Gastrocnemius medialis (tissue), 4 donors: Measurements from ENCODE around the gene GRIA1. TPM values are rescaled to one million over a fixed set of nuclear protein-coding genes. Genes with fewer than 3 reads are reported as not detected.

Experiments
- ATAC-seq, 2 donors: fragments of 150-250 bp; one replicate each; pipeline ENCODE4 v1.9.1; 2016
- DNase-seq, 2 donors: peaks; one replicate each; pipeline ENCODE4 v3.0.0-alpha.2; 2019
- H3K27ac ChIP-seq, 4 donors: fragments of 200-600 bp; sonication (generic); 1 replicate in 1 of 4; 2 replicates in 3 of 4; pipeline ENCODE4 v1.5.1; 2016 to 2018; ENCODE audit warnings: mild to moderate bottlenecking in 2 of 4, moderate library complexity in 1 of 4
- H3K27me3 ChIP-seq, 3 donors: fragments of 200-600 bp; sonication (generic) in 2 of 3; 1 replicate in 1 of 3; 2 replicates in 2 of 3; pipeline versions ENCODE4 v1.5.1 to v1.6.0; 2016 to 2019; ENCODE audit warnings: mild to moderate bottlenecking in 1 of 3, moderate library complexity in 1 of 3
- H3K36me3 ChIP-seq, 2 donors: fragments of 200-600 bp; sonication (generic) in 1 of 2; one replicate each; pipeline ENCODE4 v1.5.1; 2017 to 2018
- H3K4me1 ChIP-seq, 2 donors: fragments of 200-600 bp; sonication (generic) in 1 of 2; one replicate each; pipeline ENCODE4 v1.5.1; 2016 to 2017; ENCODE audit warnings: mild to moderate bottlenecking in 2 of 2
- H3K4me3 ChIP-seq, 4 donors: fragments of 200-600 bp; sonication (generic) in 3 of 4; 1 replicate in 1 of 4; 2 replicates in 3 of 4; pipeline ENCODE4 v1.5.1; 2016 to 2019; ENCODE audit warnings: mild to moderate bottlenecking in 2 of 4
- H3K9me3 ChIP-seq, 3 donors: fragments of 200-600 bp; sonication (generic) in 2 of 3; 1 replicate in 1 of 3; 2 replicates in 2 of 3; pipeline ENCODE4 v1.5.1; 2016 to 2019
- POLR2A ChIP-seq, 2 donors: fragments of 450-650 bp; IDR thresholded peaks; one replicate each; pipeline ENCODE4 v1.6.1; 2017; ENCODE audit warnings: antibody characterized with exemption in 2 of 2, mild to moderate bottlenecking in 2 of 2, moderate library complexity in 2 of 2
- in situ Hi-C, 4 donors: fragments of 200-750 bp; cut with MboI; loops; one replicate each; pipeline versions ENCODE4 v1.15.0 to v1.8.0; 2017; ENCODE audit warnings: low sequenced_read_pairs in 4 of 4
- intact Hi-C: fragments of 100-400 bp; cut with DNase I; formaldehyde crosslinking; loops from one replicate; pipeline ENCODE4 v1.15.1; 2023; ENCODE audit warnings: low total_unique reads
- total RNA-seq, 4 donors: library from RNA; depleted of rRNA; stranded (reverse); fragments of >200 nt; gene quantifications; one replicate each; pipeline versions ENCODE4 v1.1.0 to v1.2.3, GENCODE V29; 2016
- TF ChIP-seq, protein P1 (sequence below), 5 experiments: fragments of 450-650 bp in 3 of 5; fragments of 200-600 bp in 2 of 5; sonication (generic) in 2 of 5; IDR thresholded peaks in 4 of 5; conservative IDR thresholded peaks in 1 of 5; 1 replicate in 4 of 5; 2 replicates in 1 of 5; pipeline ENCODE4 v1.5.1; 2016 to 2019; ENCODE audit warnings: antibody characterized with exemption in 5 of 5, mild to moderate bottlenecking in 3 of 5, moderate library complexity in 3 of 5

GRIA1 gene
- total RNA-seq, 4 donors from 2014 or later: 0.18 to 0.46 TPM; not detected in 2

DNA sequence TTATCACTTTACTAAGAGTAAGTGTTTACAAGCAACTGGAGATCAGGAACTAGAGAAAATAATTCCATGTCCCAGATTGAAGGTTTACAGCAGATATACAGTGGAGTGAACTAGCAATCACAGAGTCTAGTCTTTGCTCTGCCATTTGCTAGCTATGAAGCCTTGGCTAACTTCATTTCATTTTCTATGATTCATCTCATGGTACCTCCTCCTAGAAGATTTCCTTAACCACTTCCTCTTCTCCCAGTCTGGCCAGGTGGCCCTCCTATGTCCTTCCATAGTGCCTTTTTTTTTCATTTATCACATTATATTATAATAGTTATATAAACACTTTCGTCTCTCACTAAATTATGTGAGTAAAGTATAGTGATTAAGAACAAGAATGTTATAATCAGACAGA is 52.1 kb downstream of the GRIA1 start:
- H3K4me1 ChIP-seq: no peaks in the 10 kb centered on the region
- intact Hi-C loops (no loop called here), in situ Hi-C loops (no loop called here)
- H3K4me3 ChIP-seq: no peak overlapping the region
- ATAC-seq (no peak), DNase-seq (no peak)
- no peak for TF ChIP-seq POLR2A (IDR thresholded peaks at IDR 0.05)
- TF ChIP-seq, protein P1, sequence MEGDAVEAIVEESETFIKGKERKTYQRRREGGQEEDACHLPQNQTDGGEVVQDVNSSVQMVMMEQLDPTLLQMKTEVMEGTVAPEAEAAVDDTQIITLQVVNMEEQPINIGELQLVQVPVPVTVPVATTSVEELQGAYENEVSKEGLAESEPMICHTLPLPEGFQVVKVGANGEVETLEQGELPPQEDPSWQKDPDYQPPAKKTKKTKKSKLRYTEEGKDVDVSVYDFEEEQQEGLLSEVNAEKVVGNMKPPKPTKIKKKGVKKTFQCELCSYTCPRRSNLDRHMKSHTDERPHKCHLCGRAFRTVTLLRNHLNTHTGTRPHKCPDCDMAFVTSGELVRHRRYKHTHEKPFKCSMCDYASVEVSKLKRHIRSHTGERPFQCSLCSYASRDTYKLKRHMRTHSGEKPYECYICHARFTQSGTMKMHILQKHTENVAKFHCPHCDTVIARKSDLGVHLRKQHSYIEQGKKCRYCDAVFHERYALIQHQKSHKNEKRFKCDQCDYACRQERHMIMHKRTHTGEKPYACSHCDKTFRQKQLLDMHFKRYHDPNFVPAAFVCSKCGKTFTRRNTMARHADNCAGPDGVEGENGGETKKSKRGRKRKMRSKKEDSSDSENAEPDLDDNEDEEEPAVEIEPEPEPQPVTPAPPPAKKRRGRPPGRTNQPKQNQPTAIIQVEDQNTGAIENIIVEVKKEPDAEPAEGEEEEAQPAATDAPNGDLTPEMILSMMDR (IDR thresholded peaks at IDR 0.05 in 4 of 5, conservative IDR thresholded peaks at IDR 0.05 in 1 of 5): no peak
- no peaks in the 10 kb centered on the region for H3K27me3 ChIP-seq
- H3K9me3 ChIP-seq: no peaks in the 10 kb centered on the region
- no peaks in the 10 kb centered on the region for H3K36me3 ChIP-seq
- no peak overlapping the region for H3K27ac ChIP-seq

DNA sequence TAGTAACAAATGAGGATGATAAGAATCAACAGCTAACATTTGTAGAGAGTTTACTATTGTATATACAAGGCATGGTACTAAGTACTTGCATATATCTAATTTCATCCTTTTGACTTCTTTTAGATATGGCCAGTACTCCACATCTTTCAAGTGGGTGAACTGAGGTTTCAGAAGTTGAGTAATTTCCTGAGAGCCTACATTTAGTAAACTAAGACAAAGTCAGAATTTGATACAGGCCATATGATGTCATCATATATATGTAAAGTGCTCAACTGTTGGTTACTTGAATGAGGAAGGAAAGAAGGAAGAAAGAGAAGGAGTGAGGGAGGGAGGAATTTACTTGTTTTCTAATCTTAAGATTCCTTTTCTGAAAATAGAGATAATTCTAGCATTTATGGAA is 52.8 kb downstream of the GRIA1 start:
- no peaks in the 10 kb centered on the region for H3K36me3 ChIP-seq
- H3K27me3 ChIP-seq: no peaks in the 10 kb centered on the region
- in situ Hi-C loops (no loop called here), intact Hi-C loops (no loop called here)
- H3K27ac ChIP-seq: no peak overlapping the region
- no peak for TF ChIP-seq POLR2A (IDR thresholded peaks at IDR 0.05)
- TF ChIP-seq, protein P1 (IDR thresholded peaks at IDR 0.05 in 4 of 5, conservative IDR thresholded peaks at IDR 0.05 in 1 of 5): no peak
- DNase-seq: no peak
- H3K4me3 ChIP-seq: no peak overlapping the region
- no peaks in the 10 kb centered on the region for H3K4me1 ChIP-seq
- H3K9me3 ChIP-seq: no peaks in the 10 kb centered on the region
- no peak for ATAC-seq

DNA sequence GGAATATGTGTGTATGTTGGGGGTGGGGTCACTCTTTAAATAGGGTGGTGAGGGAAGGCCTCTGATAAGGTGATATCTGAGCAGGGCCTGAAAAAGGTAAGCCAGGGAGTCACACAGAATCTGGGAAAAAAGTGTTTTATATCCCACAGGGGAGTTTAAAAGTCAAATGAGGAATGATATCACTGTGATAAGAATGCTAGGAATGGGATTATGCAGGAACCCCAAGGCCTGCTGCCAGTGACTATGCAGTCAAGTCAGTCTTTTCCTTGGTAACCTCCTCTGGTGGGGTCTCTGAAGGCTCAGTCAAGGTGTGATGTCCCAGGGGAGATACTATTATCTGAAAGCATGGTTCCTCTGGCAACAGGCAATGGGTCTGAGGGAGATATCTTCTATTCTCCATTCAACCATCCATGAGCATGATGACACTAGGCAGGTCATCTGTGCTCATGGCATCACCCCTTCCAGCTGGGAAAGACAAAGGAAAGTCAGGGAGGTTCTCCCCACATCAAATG is 53.5 kb downstream of the GRIA1 start:
- TF ChIP-seq POLR2A (IDR thresholded peaks at IDR 0.05): no peak
- TF ChIP-seq, protein P1 (IDR thresholded peaks at IDR 0.05 in 4 of 5, conservative IDR thresholded peaks at IDR 0.05 in 1 of 5): no peak
- DNase-seq (no peak), ATAC-seq (no peak)
- Histone ChIP-seq H3K4me1 (no peaks in the 10 kb centered on the region), H3K4me3 (no peak overlapping the region), H3K27ac (no peak overlapping the region), H3K9me3 (no peaks in the 10 kb centered on the region), H3K36me3 (no peaks in the 10 kb centered on the region), H3K27me3 (no peaks in the 10 kb centered on the region)
- in situ Hi-C loops: no loop called here
- intact Hi-C loops: no loop called here

DNA sequence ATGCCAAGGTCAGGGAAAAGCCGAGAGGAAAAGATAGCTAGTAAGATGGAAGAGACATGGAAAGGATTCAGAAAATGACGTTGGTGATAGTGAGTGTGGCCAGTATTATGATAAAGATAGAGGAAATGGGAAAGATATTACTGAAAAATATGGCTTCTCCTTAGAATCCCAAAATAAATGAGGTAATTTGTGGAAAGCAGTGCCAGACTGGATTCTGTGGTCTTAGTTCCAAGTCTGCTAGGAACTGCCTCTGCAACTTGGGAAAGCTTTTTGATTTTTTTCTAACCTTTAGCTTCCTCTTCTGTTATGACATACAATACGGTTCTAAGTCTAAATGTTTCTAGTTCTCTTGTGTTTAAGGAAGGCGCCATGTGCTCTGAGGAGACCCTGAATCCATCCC is 54.2 kb downstream of the GRIA1 start:
- no peak for TF ChIP-seq POLR2A (IDR thresholded peaks at IDR 0.05)
- TF ChIP-seq, protein P1 (IDR thresholded peaks at IDR 0.05 in 4 of 5, conservative IDR thresholded peaks at IDR 0.05 in 1 of 5): no peak
- Histone ChIP-seq H3K9me3 (no peaks in the 10 kb centered on the region), H3K4me1 (no peaks in the 10 kb centered on the region), H3K36me3 (no peaks in the 10 kb centered on the region), H3K4me3 (no peak overlapping the region), H3K27ac (no peak overlapping the region), H3K27me3 (no peaks in the 10 kb centered on the region)
- in situ Hi-C loops: no loop called here
- DNase-seq: no peak
- no peak for ATAC-seq
- intact Hi-C loops: no loop called here

DNA sequence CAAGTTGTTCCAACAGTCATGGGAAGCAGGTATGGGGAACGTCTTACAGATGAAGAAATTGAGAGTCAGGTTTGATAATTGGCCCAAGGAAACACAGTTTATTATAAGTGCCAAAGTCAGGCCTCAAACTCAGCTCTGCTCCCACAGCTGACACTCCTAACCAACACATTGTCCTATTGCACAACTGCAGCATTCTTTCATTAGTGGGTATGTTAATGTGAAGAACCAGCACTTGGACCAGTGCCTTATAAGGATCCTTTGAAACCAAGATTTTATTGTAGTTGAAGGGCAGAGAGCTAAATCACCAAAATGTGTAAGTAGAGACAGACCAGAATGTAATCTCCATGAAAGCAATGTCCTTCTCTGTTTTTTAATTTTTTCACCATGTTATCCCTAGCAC is 56.1 kb downstream of the GRIA1 start:
- ATAC-seq: no peak
- H3K4me3 ChIP-seq: no peak overlapping the region
- intact Hi-C loops: no loop called here
- TF ChIP-seq, protein P1 (IDR thresholded peaks at IDR 0.05 in 4 of 5, conservative IDR thresholded peaks at IDR 0.05 in 1 of 5): no peak
- TF ChIP-seq POLR2A (IDR thresholded peaks at IDR 0.05): no peak
- no peaks in the 10 kb centered on the region for H3K4me1 ChIP-seq
- DNase-seq: no peak
- H3K27me3 ChIP-seq: no peaks in the 10 kb centered on the region
- H3K27ac ChIP-seq: no peak overlapping the region
- H3K36me3 ChIP-seq: no peaks in the 10 kb centered on the region
- in situ Hi-C loops: no loop called here
- H3K9me3 ChIP-seq: no peaks in the 10 kb centered on the region
